ENCODE data around the gene RAB3B.
"Not testable (repeated sequence)": the region's sequence is repeated elsewhere in the genome, so short reads cannot be mapped to it uniquely, and the experiment has no call there.

RAB3B gene

DNA sequence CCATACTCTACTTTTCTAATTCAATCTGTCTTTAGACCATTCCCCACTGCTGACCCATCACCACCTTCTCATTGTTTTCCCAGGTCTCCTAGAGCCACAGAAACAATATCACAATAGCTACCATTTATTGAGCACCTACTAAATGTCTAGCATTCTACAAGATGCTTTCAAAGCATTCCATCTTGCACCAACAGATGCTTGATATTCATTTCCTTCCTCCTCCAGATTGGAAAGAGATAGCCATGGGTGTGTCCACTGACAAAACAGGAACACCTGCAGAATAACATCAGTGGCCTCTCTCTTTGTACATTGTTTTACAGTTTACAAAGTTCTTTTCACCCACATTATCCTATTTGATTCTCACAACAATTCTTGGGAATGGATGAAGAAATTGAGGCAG is 2.2 kb downstream of the RAB3B start:
- DNase-seq: no peak

DNA sequence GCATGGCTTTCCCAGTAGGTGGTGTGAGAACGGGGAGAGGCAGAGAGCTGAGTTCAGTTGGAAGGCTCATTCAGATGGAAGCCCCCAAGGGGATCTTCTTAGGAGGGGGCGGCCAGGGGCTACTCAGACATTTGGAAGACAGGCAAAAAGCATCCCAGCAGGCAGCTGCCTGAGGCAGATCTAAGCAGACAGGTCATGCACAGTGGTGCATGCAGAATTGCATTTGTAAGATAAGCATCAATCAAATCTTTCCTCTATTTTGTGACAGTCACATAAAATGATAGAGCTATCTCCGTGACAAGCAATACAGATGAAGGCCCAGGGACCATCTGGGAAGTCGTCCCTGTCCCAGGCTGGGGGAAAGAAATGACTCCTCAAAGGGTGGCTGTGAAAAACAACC is 3.8 kb downstream of the RAB3B start:
- DNase-seq: peak; percentile 31

DNA sequence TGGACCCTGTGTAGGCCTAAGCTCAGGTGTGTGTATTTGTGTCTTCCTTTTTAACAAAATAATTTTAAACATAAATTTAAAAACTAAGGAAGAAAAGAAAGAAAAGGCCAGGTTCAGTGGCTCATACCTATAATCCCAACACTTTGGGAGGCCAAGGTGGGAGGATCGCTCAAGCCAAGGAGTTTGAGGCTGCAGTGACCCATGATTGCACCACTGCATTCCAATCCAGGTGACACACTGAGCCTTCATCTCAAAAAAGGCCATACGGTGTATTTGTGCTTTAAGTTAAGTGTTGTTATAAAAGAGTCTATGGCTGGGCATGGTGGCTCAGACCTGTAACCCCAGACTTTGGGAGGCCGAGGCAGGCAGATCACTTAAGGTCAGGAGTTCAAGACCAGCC is 8.3 kb downstream of the RAB3B start:
- DNase-seq: no peak

DNA sequence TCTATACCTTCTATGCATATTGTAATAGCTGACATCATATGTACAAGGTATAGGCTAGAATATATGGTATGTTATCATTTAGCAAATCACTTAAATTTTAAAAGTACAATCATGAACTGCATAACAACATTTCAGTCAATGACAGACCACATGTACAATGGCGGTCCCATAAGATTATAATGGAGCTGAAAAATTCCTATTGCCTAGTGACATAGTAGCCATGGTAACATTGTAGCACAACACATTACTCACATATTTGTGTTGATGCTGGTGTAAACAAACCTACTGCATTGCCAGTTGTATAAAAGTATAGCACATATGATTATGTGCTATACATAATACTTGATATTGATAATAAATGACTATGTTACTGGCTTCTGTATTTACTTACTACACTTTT is 8.9 kb downstream of the RAB3B start:
- no peak for DNase-seq

DNA sequence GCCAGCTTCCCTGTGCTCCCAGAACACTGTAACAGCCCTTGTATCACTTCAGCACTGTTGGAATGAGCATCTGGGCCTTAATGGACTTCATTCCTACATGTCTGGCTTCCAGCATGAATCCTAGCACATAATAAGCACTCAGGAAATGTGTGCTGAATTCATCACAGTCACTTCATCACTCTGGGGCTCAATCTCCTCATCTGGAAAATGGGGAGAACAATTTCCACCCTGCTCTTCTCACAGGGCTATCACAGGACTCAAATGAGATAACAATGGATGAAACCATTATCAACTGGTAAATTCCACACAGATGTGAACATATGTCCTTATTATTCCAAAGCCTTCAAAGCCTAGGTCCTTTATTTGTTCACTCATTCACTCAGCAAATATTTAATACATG is 12.4 kb downstream of the RAB3B start:
- DNase-seq: no peak

DNA sequence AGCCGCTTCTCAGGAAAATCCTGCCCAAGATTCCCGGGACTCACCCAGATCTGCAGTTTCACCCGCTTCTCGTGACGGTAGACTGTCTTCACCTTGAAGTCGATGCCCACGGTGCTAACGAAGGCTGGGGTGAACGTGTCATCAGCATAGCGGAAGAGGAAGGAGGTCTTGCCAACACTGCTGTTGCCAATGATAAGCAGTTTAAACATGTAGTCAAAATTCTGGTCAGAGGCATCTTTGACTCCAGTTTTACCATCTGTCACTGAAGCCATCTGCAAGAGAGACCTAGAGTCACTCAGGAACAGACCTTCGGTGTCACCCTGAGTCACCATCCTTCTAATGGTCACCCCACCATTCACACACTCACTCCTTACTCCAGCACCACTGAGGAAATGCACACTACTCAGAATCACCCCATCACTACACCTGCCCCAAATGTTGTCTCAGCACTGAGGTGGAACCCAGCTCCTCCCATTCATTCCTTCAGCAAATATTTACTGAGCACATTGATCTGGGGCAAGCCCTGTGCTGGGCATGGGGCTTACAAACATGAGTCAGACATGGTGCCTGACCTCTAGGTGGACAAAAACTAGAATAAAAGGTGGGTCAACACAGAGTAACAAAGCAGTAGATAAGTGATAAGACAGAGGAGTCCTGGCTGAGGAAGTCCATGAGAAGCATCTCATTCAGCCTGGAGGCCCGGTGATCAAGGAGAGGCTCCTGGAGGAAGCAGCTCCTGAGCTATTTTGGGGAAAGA is 13.5 kb downstream of the RAB3B start:
- peak; percentile 94 for DNase-seq

DNA sequence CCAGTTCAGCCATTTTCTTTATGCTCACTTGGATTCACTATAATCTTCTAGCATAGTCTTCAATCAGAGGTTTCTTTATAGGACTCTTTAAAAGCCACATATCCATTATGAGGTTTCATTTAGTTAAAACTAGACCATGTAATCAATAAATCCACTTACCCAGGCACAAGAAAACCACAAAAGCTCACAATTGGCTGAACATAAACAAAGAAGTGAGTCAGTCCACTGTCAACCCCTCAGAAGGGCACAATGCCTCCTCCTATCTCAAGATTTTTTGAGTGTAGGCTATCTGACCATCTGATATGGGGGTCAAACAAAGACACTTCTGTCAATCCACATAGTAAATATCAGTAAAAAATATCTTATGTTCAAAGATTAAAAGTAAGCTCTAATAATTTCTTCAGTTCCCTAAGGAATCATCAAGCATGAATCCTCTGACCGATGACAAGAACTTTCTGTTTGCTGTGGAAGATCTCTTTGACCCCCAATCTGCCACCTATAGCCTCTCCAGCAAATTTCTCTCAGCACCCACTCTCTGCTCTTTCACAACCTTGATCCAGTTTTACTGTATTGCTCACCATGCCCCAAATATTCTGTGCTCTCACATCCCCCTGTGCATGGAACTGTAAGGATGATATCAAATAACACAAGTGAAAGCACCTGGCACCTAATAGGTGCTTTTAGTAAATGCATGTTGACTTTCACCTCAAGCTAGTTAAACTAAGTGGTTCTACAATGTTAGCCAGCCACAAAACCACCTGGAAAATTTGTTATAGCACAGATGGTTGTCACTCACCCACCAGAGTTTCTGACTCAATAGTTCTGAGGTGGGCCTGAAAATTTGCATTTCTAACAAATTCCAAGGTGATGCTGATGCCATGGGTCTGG is 16.7 kb downstream of the RAB3B start:
- peak; percentile 85 for DNase-seq

GRCh38 chr1:51969038-51969705 is 21.3 kb downstream of the RAB3B start:
- DNase-seq: no peak

GRCh38 chr1:51968632-51969031 is 21.9 kb downstream of the RAB3B start:
- DNase-seq: no peak

DNA sequence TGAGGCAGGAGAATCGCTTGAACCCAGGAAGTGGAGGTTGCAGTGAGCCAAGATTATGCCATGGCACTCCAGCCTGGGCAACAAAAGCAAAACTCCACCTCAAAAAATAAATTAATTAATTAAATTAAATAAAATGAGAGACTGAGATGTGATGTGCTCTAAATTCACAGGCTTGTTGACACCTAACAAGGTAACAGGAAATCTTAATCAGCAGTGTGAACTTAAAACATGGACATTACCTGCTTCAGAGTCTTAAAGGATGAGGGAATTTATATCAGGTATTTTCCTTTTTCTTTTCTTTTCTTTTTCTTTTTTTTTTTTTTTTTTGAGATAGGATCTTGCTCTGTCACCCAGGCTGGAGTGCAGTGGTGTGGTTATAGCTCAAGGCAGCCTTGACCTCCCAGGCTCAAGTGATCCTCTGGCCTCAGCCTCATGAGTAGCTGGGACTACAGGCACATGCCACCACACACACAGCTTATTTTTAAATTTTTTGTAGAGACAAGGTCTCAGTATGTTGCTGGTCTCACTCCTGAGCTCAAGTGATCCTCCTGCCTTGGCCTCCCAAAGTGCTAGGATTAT is 23.2 kb downstream of the RAB3B start:
- not testable (repeated sequence) for DNase-seq

DNA sequence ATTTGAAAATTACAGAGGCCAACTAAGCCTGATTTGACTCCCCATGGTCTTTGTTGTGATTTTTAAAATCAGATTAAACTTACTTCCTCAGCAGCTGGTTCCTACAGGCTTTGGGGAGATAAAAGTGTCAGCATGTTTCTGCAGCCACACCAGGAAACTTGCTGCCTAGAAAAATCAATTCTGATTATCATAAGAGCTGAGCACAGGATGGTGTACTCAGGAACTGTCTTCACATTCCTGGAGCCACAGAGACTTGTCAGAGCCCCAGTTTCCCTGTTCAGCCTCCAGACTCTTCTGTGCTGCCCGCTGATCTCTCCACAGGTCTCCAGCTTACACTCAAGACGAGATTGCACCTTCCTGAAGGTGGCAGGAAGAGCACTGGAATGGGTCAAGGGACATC is 23.9 kb downstream of the RAB3B start:
- DNase-seq: no peak

DNA sequence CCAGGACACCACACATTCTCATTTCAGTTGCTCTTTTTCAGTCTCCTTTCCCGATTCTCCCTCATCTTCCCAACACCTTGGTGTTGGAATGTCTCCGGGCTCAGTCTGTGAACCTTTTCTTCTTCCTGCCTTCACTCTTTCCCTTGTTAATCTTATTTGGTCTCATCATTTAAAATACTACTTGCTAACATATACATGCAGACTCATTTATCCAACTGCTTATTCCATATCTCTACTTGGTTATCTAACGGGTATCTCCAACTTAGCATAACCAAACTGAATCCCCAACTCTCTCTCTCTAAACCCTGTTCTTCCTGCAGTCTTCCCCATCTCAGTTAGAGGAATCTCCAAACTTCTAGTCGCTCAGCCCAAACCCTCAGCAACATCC is 26.2 kb downstream of the RAB3B start:
- DNase-seq: no peak

DNA sequence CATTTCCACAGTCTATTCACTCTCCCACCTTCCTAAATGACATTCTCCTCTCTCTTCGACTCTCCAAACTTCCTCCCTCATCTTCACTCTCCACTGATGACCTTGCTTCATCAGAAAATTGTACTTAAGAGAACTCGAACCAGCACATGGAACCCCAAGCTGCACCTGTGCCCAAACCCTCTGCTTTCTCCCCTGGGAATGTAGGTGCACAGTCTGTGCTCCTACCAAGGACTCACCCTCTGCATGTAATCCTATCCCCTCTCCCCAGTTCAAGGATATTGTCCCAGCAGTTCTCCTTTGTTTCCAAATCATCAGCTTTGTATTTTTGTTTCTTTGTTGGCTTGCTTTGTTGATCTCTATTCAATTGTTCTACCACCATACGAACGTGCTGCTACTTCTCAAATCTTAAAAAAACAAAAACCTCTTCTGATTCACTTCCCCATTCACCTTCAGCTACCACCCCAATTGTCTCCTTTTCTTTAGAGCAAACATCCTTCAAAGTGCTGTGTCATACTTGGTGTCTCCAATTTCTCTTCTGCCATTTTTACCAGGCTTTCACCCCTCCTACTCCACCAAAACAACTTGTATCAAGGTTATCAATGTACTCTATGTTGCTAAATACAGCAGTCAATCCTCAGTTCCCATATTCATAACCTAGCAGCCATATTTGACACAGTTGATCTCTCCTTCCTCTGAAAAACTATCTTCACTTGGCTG is 26.8 kb downstream of the RAB3B start:
- no peak for DNase-seq

DNA sequence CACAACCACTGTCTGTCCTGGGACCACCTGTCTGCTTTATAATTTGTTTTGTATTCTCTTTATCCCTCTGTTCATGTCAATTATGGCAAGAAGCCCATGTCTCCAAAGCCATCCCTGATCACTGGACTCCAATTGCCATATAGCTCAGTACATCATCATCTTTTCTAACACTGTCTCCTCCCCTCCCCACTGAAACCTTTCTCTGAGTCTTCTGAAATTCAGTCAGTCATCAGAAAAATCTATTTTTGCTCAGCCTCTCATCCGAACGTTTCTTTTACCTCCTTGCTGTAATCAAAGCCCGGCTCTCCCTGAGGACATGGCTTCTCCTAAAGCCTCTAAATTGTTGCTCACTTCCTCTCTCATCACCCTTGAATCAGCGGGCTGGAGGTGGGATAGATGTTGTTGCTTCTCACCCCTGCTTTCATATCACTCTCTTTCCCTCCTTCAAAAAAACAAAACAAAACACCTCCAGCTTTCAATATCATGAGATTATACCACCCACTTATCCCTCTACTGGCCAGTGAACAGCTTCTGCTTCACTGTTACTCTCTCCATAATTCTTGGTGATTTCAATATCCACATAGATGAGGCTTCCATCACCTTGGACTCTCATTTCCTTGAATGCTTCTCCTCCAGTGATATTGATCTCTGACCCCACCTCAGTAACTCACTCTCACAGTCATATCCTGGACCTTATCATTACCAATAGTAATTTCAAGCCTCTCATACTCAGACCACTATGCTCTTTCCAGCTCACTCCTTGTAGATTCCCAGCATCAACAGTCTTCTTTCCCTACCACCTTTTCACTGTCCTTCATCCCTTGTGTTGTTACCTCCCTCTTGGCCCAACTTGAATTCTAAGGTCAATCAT is 27.8 kb downstream of the RAB3B start:
- no peak for DNase-seq

DNA sequence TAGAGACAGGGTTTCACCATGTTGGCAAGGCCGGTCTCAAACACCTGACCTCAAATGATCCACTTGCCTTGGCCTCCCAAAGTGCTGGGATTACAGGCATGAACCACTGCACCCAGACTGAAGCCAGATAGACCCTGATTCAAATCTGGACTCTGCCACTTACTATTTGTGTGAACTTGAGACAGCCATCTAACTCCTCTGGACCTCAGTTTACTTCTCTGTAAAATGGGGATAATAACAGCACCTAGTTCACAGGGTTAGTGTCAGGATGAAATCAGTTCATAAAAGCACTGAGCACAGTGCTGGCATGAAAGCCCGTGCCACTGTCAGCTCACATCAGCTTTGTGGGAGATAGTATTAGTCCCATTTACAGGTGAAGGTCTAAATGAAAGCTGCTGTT is 28.5 kb downstream of the RAB3B start:
- DNase-seq: no peak

DNA sequence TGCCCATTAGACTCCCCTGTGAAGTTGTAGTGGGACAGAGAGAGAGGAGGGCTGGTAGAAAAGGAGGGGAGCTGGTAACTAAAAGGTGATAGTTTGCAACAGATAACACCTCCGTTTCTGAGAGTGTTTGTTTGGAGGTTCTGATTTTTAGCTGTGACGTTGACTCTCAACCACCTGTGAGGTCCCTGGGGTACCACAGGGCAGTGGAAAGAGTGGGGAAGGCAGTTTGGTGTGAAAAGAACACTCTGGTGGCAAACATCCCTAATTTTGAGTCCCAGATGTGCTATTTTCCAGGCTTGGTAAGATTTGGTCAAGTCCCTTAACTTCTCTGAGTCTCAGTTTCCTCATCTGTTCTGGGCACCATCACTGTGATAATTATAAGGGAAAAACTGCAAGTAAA is 29.3 kb downstream of the RAB3B start:
- no peak for DNase-seq

DNA sequence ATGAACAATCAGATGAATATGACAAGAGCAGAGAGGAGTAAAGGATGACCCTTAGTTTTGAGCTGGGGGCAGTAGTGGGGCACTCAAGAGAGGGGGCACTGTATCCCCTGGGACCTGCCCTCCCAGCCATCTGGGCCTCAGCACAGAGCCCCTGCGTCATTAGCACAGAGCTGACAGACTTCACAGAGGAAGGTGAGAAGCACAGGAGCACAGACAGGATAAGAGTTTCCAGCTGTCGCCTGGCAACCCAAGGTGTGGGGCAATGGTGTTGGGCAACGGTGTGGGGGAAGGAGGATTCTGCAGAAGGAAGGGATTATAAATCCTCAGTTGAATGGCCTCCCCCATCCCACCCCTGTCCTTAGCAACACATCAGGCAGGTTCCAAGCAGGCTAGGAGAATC is 30.2 kb downstream of the RAB3B start:
- no peak for DNase-seq

GRCh38 chr1:51958824-51959223 is 31.7 kb downstream of the RAB3B start:
- DNase-seq: no peak

- DNase-seq: peak; percentile 96
Observed at GRCh38 chr1:51957618-51958017, 32.9 kb downstream of the RAB3B start.

DNA sequence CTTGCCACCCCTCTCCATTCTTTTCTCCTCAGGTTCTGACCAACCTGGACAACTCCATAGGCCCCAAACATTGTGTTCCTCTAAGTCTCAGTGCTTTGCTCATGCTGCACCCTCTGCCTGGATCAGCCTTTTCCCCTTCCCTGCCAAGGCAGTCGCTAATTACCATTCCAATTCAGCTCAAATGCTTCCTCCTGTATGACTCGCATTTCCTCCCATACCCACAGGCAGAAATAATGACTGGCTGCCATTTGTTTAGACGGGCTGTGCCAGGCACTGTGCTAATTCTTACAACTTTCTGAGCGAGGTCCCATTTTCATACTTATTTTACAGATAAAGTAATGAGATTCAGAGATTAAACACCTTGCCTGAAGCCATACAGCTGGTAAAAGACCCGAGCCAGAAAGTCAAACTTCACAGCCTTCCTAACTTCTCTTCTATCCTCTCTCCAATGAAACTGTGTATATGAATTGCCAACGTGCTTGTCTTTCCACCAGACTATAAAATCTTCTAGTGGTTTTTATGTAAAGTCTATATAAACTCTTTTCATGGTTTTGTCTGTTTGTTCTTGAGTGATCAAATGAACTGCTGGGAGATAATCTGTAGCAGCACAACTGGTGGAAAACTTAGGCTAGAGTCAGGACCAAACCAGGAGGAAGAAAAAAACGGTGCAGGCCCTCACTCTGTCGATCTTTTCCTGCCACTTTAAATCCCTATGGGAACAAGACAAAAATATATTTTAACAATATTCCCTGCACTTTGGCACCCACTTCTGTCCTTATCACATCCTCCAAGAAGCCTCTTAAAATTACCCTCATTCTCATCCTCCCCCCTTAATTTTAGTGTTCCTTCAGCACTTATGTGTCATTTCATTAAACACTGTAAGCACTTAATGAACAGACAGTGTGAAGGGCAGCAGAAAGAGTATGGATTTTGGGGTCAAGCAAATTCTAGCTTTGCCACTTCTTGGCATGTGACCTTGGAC is 33.7 kb downstream of the RAB3B start:
- DNase-seq: peak; percentile 60

Data from NCI-H146 (cell line).